WERI-Rb-1 (cell line): ENCODE measurements around the gene ANGPTL2.

Source experiments
- DNase-seq: peaks from one replicate; pipeline ENCODE4 v3.0.0-alpha.2; 2020
- H3K27ac ChIP-seq: fragments of 250-450 bp; sonication (Bioruptor Pico); 2 replicates; pipeline ENCODE4 v1.5.1; 2020; ENCODE audit warnings: mild to moderate bottlenecking, moderate library complexity
- H3K27me3 ChIP-seq: fragments of 250-450 bp; sonication (Bioruptor Pico); 2 replicates; pipeline ENCODE4 v1.5.1; 2021; ENCODE audit warnings: mild to moderate bottlenecking, low read depth, moderate library complexity; ENCODE audit not compliant: insufficient read depth, severe bottlenecking
- H3K36me3 ChIP-seq: fragments of 250-450 bp; sonication (Bioruptor Pico); 2 replicates; pipeline ENCODE4 v1.5.1; 2020; ENCODE audit warnings: mild to moderate bottlenecking, moderate library complexity
- H3K4me3 ChIP-seq: 2 replicates; pipeline ENCODE4 v1.5.1; 2011; ENCODE audit warnings: low read depth, mild to moderate bottlenecking, control low read depth, low read length
- H3K9me3 ChIP-seq: fragments of 250-450 bp; sonication (Bioruptor Pico); 2 replicates; pipeline ENCODE4 v1.5.1; 2021; ENCODE audit warnings: mild to moderate bottlenecking, moderate library complexity; ENCODE audit not compliant: severe bottlenecking
- TF ChIP-seq, protein P1 (sequence below): IDR thresholded peaks from 2 replicates; pipeline ENCODE4 v1.5.1; 2011; ENCODE audit warnings: low read depth, mild to moderate bottlenecking, control low read depth, inconsistent platforms, low read length

ANGPTL2 gene

DNA sequence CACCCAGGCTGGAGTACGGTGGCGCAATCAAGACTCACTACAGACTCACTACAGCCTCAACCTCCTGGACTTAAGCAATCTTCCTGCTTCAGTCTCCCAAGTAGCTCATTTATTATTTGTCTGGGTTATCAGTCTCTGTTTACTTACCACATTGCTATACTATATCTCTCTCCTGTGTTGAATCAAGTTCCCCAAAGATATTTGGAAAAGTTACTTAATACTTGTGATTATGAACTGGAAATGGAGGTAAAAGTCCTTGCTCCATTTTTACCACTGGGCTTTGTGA is 55.6 kb downstream of the ANGPTL2 start:
- DNase-seq, result no peak
- no peaks in the 10 kb centered on the region; the same call in none of the 2 replicates for H3K36me3 ChIP-seq
- peaks cover 1% of the 10 kb centered on the region for H3K9me3 ChIP-seq
- H3K27me3 ChIP-seq, result no peaks in the 10 kb centered on the region
- H3K4me3 ChIP-seq, result no peak overlapping the region
- TF ChIP-seq, protein P1, sequence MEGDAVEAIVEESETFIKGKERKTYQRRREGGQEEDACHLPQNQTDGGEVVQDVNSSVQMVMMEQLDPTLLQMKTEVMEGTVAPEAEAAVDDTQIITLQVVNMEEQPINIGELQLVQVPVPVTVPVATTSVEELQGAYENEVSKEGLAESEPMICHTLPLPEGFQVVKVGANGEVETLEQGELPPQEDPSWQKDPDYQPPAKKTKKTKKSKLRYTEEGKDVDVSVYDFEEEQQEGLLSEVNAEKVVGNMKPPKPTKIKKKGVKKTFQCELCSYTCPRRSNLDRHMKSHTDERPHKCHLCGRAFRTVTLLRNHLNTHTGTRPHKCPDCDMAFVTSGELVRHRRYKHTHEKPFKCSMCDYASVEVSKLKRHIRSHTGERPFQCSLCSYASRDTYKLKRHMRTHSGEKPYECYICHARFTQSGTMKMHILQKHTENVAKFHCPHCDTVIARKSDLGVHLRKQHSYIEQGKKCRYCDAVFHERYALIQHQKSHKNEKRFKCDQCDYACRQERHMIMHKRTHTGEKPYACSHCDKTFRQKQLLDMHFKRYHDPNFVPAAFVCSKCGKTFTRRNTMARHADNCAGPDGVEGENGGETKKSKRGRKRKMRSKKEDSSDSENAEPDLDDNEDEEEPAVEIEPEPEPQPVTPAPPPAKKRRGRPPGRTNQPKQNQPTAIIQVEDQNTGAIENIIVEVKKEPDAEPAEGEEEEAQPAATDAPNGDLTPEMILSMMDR, result no peak
- no peak overlapping the region for H3K27ac ChIP-seq

DNA sequence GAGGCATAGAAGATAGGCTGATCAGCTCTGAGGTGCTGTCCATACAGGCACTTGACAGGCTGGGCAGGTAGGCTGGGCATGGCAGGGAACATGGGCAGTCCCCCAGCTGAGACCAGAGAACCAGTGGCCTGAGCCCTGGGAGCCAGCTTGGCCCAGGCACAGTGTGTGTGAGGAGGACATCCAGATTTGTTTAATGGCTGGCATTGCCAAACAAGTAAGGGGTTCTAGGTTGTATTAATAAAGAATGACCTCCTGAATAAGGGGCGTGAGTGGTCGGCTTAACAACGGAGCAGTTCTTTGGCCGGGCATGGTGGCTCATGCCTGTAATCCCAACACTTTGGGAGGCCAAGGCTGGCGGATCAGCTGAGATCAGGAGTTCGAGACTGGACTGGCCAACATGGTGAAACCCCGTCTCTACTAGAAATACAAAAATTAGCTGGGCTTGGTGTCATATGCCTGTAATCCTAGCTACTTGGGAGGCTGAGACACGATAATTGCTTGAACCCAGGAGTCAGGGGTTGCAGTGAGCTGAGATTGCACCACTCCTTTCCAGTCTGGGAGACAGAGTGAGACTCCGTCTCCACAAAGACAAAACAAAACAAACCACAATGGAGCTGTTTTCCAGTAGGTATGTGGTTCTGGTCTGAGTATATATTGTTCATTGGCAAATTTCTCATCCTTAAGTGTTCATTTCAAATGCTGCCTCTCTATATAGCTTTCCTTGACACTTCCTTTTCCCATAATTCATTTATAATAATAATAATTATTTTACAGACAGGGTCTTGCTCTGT is 56.2 kb downstream of the ANGPTL2 start:
- H3K9me3 ChIP-seq, result no peaks in the 10 kb centered on the region
- no peak overlapping the region for H3K27ac ChIP-seq
- TF ChIP-seq, protein P1, result no peak
- H3K36me3 ChIP-seq, result peaks cover under 1% of the 10 kb centered on the region
- DNase-seq, result no peak
- no peak overlapping the region for H3K4me3 ChIP-seq
- no peaks in the 10 kb centered on the region for H3K27me3 ChIP-seq

DNA sequence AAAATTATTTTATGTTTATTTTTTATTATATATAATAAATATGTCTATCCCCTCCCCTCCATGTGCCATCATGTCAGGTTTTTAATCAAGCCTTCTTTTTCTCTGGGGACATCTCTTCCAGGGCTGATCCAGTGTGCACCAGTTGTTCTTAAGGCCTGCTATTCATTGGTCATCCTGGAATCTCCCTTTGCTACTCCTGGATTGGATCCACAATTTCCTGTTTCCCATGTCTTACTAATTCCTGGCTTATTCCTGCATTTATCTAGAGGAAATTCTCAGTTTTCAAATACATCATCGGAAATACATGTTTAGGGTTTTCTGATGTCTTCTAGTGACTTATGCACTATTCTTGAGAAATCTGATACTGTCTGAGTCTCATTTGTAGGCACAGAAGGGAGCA is 56.8 kb downstream of the ANGPTL2 start:
- TF ChIP-seq, protein P1, result no peak
- H3K27me3 ChIP-seq, result no peaks in the 10 kb centered on the region
- H3K4me3 ChIP-seq, result no peak overlapping the region
- H3K36me3 ChIP-seq, result peaks cover 3% of the 10 kb centered on the region
- H3K27ac ChIP-seq, result no peak overlapping the region
- H3K9me3 ChIP-seq, result no peaks in the 10 kb centered on the region
- no peak for DNase-seq

DNA sequence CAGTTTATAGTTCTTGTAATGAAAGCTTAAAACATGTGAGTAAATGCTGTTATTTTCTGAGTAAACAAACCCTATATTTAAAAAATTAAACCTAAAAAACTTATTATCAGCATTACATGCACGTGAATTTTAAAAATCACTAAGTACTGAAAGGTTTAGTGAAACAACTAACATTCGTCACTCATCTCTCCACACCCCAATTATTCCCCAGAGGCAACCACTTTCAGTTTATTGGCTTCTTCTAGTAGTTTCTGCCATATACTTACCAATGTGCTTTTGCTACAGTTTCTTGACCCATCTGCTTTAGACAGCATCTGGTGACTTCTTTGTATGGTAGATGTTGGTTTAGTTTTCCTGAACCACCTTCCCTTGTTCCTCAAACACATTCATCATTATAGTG is 58.1 kb downstream of the ANGPTL2 start:
- H3K36me3 ChIP-seq, result peaks cover 3% of the 10 kb centered on the region
- H3K9me3 ChIP-seq, result no peaks in the 10 kb centered on the region
- TF ChIP-seq, protein P1, result no peak
- DNase-seq, result no peak
- no peaks in the 10 kb centered on the region for H3K27me3 ChIP-seq
- no peak overlapping the region for H3K27ac ChIP-seq
- H3K4me3 ChIP-seq, result no peak overlapping the region

DNA sequence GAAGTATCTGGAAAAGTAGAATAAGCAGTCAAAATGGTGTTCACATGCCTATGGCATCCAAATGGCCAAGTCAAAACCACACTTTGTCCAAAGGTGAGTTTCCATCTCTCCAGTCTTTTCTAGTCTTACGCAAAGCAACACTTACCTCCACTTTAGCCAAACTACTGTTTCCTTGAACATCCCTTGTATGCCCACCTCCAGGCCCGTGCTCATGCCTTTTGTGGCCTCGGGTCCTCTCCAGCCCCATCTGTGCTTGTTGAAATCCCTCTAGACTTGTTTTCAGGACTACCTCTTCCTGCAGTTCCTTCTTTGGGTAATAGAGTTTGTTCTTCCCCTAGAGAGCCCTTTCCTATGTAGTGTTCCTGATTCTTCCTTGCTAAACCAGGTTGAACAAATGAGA is 61.0 kb downstream of the ANGPTL2 start:
- no peaks in the 10 kb centered on the region for H3K9me3 ChIP-seq
- no peaks in the 10 kb centered on the region for H3K27me3 ChIP-seq
- H3K4me3 ChIP-seq, result no peak overlapping the region
- peaks cover 6% of the 10 kb centered on the region for H3K36me3 ChIP-seq
- H3K27ac ChIP-seq, result no peak overlapping the region
- DNase-seq, result no peak
- TF ChIP-seq, protein P1, result no peak
